Liver (tissue), 3 donors: ENCODE results near the gene PCID2.

ENCODE experiments used
- CTCF ChIP-seq: fragments of 150-350 bp; IDR thresholded peaks from 2 replicates; pipeline ENCODE4 v1.5.1; 2017; ENCODE audit warnings: improper control_type of control experiment, low read depth, low read length; ENCODE audit not compliant: missing input control
- FOXA1 ChIP-seq: IDR thresholded peaks from 2 replicates; pipeline ENCODE4 v1.6.1; 2016; ENCODE audit warnings: antibody characterized with exemption
- MAX ChIP-seq: IDR thresholded peaks from 2 replicates; pipeline ENCODE4 v1.6.1; 2016; ENCODE audit warnings: antibody characterized with exemption
- RAD21 ChIP-seq, 2 donors: IDR thresholded peaks; 2 replicates each; pipeline ENCODE4 v1.6.1; 2016; ENCODE audit warnings: antibody characterized with exemption in 2 of 2, mild to moderate bottlenecking in 2 of 2
- SP1 ChIP-seq: IDR thresholded peaks from 2 replicates; pipeline ENCODE4 v1.6.1; 2018; ENCODE audit warnings: antibody characterized with exemption, mild to moderate bottlenecking
- TAF1 ChIP-seq: conservative IDR thresholded peaks from 2 replicates; pipeline ENCODE4 v1.6.1; 2016; ENCODE audit warnings: antibody characterized with exemption, mild to moderate bottlenecking
- YY1 ChIP-seq: IDR thresholded peaks from 2 replicates; pipeline ENCODE4 v1.6.1; 2016; ENCODE audit warnings: antibody characterized with exemption, mild to moderate bottlenecking
- donor health status: healthy.
- donor health status: healthy.

- TF ChIP-seq CTCF, result no peak
- no peak for TF ChIP-seq TAF1
- TF ChIP-seq MAX, result no peak
- no peak for TF ChIP-seq YY1
- TF ChIP-seq RAD21 (IDR thresholded peaks at IDR 0.05), result no peak
- no peak for TF ChIP-seq SP1
- TF ChIP-seq FOXA1, result no peak
Measured at GRCh38 chr13:113225515-113225914, 17.0 kb upstream of the PCID2 start.
